ENCODE measurements around the gene MCTP1.
"Not testable (repeated sequence)": the region's sequence is repeated elsewhere in the genome, so short reads cannot be mapped to it uniquely, and the experiment has no call there.

The MCTP1 gene

GRCh38 chr5:95252801-95253200, 32.1 kb downstream of the MCTP1 start:
- no peak for DNase-seq (ENCODE audit: low read depth)

GRCh38 chr5:95251185-95251584, 33.7 kb downstream of the MCTP1 start:
- no peak for DNase-seq (ENCODE audit: low read depth)

GRCh38 chr5:95244479-95244878, 40.4 kb downstream of the MCTP1 start:
- no peak for DNase-seq (ENCODE audit: low read depth)

GRCh38 chr5:95241635-95242034, 43.3 kb downstream of the MCTP1 start:
- no peak for DNase-seq (ENCODE audit: low read depth)

- DNase-seq (ENCODE audit: low read depth), result no peak
These were observed 43.7 kb downstream of the MCTP1 start for GRCh38 chr5:95241161-95241560.

- no peak for DNase-seq (ENCODE audit: low read depth)
These were observed 46.2 kb downstream of the MCTP1 start for GRCh38 chr5:95238560-95239325.

GRCh38 chr5:95237324-95237723, 47.6 kb downstream of the MCTP1 start:
- DNase-seq (ENCODE audit: low read depth), result no peak

- no peak for DNase-seq (ENCODE audit: low read depth)
These were observed 49.4 kb downstream of the MCTP1 start for GRCh38 chr5:95235439-95235982.

GRCh38 chr5:95229646-95230045, 55.2 kb downstream of the MCTP1 start:
- DNase-seq (ENCODE audit: low read depth), result no peak

GRCh38 chr5:95224701-95225459, 60.0 kb downstream of the MCTP1 start:
- DNase-seq (ENCODE audit: low read depth), result no peak

GRCh38 chr5:95223566-95224258, 61.2 kb downstream of the MCTP1 start:
- DNase-seq (ENCODE audit: low read depth), result no peak

- DNase-seq (ENCODE audit: low read depth), result no peak
These were observed 62.1 kb downstream of the MCTP1 start for GRCh38 chr5:95222836-95223235.

- DNase-seq (ENCODE audit: low read depth), result no peak
These were observed 63.7 kb downstream of the MCTP1 start for GRCh38 chr5:95221234-95221633.

- no peak for DNase-seq (ENCODE audit: low read depth)
These were observed 64.5 kb downstream of the MCTP1 start for GRCh38 chr5:95220381-95220780.

GRCh38 chr5:95219411-95219810, 65.5 kb downstream of the MCTP1 start:
- no peak for DNase-seq (ENCODE audit: low read depth)

- DNase-seq (ENCODE audit: low read depth), result no peak
These were observed 67.0 kb downstream of the MCTP1 start for GRCh38 chr5:95217881-95218280.

GRCh38 chr5:95217351-95217750, 67.5 kb downstream of the MCTP1 start:
- DNase-seq (ENCODE audit: low read depth), result no peak

- DNase-seq (ENCODE audit: low read depth), result no peak
These were observed 68.5 kb downstream of the MCTP1 start for GRCh38 chr5:95216136-95216955.

GRCh38 chr5:95207811-95208210, 77.1 kb downstream of the MCTP1 start:
- not testable (repeated sequence) for DNase-seq (ENCODE audit: low read depth)

GRCh38 chr5:95194856-95195255, 90.0 kb downstream of the MCTP1 start:
- DNase-seq (ENCODE audit: low read depth), result no peak

- no peak for DNase-seq (ENCODE audit: low read depth)
These were observed 93.6 kb downstream of the MCTP1 start for GRCh38 chr5:95191330-95191729.

- DNase-seq (ENCODE audit: low read depth), result no peak
These were observed 100.0 kb downstream of the MCTP1 start for GRCh38 chr5:95184924-95185323.
